Fibroblast of villous mesenchyme (primary cell): ENCODE data around the gene CD9. TPM values are rescaled to one million over a fixed set of nuclear protein-coding genes. Genes with fewer than 3 reads are reported as not detected.
A peak's percentile ranks its signal among the peaks of the same experiment; 100 is the strongest.

ENCODE experiments used
- DNase-seq: peaks from one replicate; pipeline ENCODE4 v3.0.0-alpha.2; 2010; ENCODE audit warnings: low read depth
- H3K4me3 ChIP-seq: 2 replicates; pipeline ENCODE4 v1.5.1; 2011; ENCODE audit warnings: low read depth, mild to moderate bottlenecking, low read length
- CTCF ChIP-seq: IDR thresholded peaks from 2 replicates; pipeline ENCODE4 v1.5.1; 2012; ENCODE audit warnings: low read depth, mild to moderate bottlenecking, low read length; ENCODE audit not compliant: insufficient read depth
- total RNA-seq: library from RNA; depleted of rRNA; stranded (reverse); fragments of >200 nt; gene quantifications from 2 replicates; pipeline ENCODE4 v1.2.3, GENCODE V29; 2012

The CD9 gene
- total RNA-seq, 1 donor: 209 TPM

- no peak for DNase-seq
- H3K4me3 ChIP-seq: no peak overlapping the region
Measured at GRCh38 chr12:6231359-6232268, 31.4 kb downstream of the CD9 start.

GRCh38 chr12:6233121-6233971 lies 33.1 kb downstream of the CD9 start:
- DNase-seq: peak; percentile 29
- peak; percentile 23 for TF ChIP-seq CTCF
- H3K4me3 ChIP-seq: no peak overlapping the region

More at GRCh38 chr12:6231359-6232268, 31.4 kb downstream of the CD9 start:
- no peak for TF ChIP-seq CTCF

- peak; percentile 27 for DNase-seq
- H3K4me3 ChIP-seq: no peak overlapping the region
- no peak for TF ChIP-seq CTCF
Measured at GRCh38 chr12:6234214-6234613, 34.0 kb downstream of the CD9 start.

- no peak for TF ChIP-seq CTCF
- DNase-seq: no peak
- no peak overlapping the region for H3K4me3 ChIP-seq
Measured at GRCh38 chr12:6234906-6235305, 34.7 kb downstream of the CD9 start.

GRCh38 chr12:6235499-6235898 lies 35.3 kb downstream of the CD9 start:
- no peak for TF ChIP-seq CTCF
- DNase-seq: no peak
- H3K4me3 ChIP-seq: no peak overlapping the region

- no peak for TF ChIP-seq CTCF
- H3K4me3 ChIP-seq: no peak overlapping the region
- no peak for DNase-seq
Measured at GRCh38 chr12:6235906-6236640, 35.9 kb downstream of the CD9 start.
